Astrocyte (in vitro differentiated cells and primary cell): Measurements from ENCODE around the gene HRAS. TPM values are rescaled to one million over a fixed set of nuclear protein-coding genes. Genes with fewer than 3 reads are reported as not detected.

Experiments
- DNase-seq: peaks from one replicate; pipeline ENCODE4 v3.0.0-alpha.2; 2010; ENCODE audit warnings: low read depth
- FAIRE-seq: peaks from 2 replicates; lab custom pipeline; 2011; peaks lifted over from hg19 to GRCh38; lab: Jason Lieb, UNC
- H2AFZ ChIP-seq: 2 replicates; pipeline ENCODE4 v1.6.0; 2012; ENCODE audit warnings: low read depth, low read length, inconsistent platforms
- H3K27ac ChIP-seq: 2 replicates; pipeline ENCODE4 v1.5.1; 2011; ENCODE audit warnings: low read depth, low read length, inconsistent platforms
- H3K27me3 ChIP-seq: 2 replicates; pipeline ENCODE4 v1.6.0; 2011; ENCODE audit warnings: low read length, inconsistent platforms; ENCODE audit not compliant: insufficient read depth
- H3K36me3 ChIP-seq: 2 replicates; pipeline ENCODE4 v1.5.1; 2011; ENCODE audit warnings: low read length, inconsistent platforms; ENCODE audit not compliant: insufficient read depth
- H3K4me1 ChIP-seq: 2 replicates; pipeline ENCODE4 v1.5.1; 2011; ENCODE audit warnings: low read length, inconsistent platforms; ENCODE audit not compliant: insufficient read depth
- H3K4me2 ChIP-seq: 2 replicates; pipeline ENCODE4 v1.6.0; 2012; ENCODE audit warnings: low read length, inconsistent platforms
- H3K4me3 ChIP-seq: 2 replicates; pipeline ENCODE4 v1.5.1; 2011; ENCODE audit warnings: low read depth, mild to moderate bottlenecking, low read length, inconsistent platforms; ENCODE audit not compliant: insufficient read depth
- H3K79me2 ChIP-seq: 2 replicates; pipeline ENCODE4 v1.6.0; 2012; ENCODE audit warnings: mild to moderate bottlenecking, low read length, inconsistent platforms; ENCODE audit not compliant: insufficient read depth
- H3K9ac ChIP-seq: 2 replicates; pipeline ENCODE4 v1.6.0; 2012; ENCODE audit warnings: mild to moderate bottlenecking, low read length, inconsistent platforms
- H3K9me3 ChIP-seq: 2 replicates; pipeline ENCODE4 v1.5.1; 2012; ENCODE audit warnings: low read depth, mild to moderate bottlenecking, low read length, inconsistent platforms; ENCODE audit not compliant: insufficient read depth
- H4K20me1 ChIP-seq: 2 replicates; pipeline ENCODE4 v1.6.0; 2012; ENCODE audit warnings: low read length, inconsistent platforms; ENCODE audit not compliant: insufficient read depth
- H3K27ac Mint-ChIP-seq: one replicate; pipeline ENCODE4 v1.8.0; 2021; ENCODE audit warnings: mild to moderate bottlenecking, mixed read lengths; ENCODE audit not compliant: unreplicated experiment
- H3K27me3 Mint-ChIP-seq: one replicate; pipeline ENCODE4 v1.8.0; 2021; ENCODE audit warnings: low read depth, mixed read lengths; ENCODE audit not compliant: unreplicated experiment
- H3K36me3 Mint-ChIP-seq: one replicate; pipeline ENCODE4 v1.8.0; 2021; ENCODE audit warnings: low read depth, mixed read lengths; ENCODE audit not compliant: unreplicated experiment
- H3K4me1 Mint-ChIP-seq: one replicate; pipeline ENCODE4 v1.8.0; 2021; ENCODE audit warnings: low read depth, mixed read lengths; ENCODE audit not compliant: unreplicated experiment
- H3K4me3 Mint-ChIP-seq: one replicate; pipeline ENCODE4 v1.8.0; 2021; ENCODE audit warnings: mild to moderate bottlenecking, moderate library complexity, mixed read lengths; ENCODE audit not compliant: unreplicated experiment
- H3K9me3 Mint-ChIP-seq: one replicate; pipeline ENCODE4 v1.8.0; 2021; ENCODE audit warnings: mild to moderate bottlenecking, mixed read lengths; ENCODE audit not compliant: unreplicated experiment
- EZH2 ChIP-seq: IDR thresholded peaks from 2 replicates; pipeline ENCODE4 v1.6.1; 2012; ENCODE audit warnings: mild to moderate bottlenecking, low read length, inconsistent platforms; ENCODE audit not compliant: insufficient read depth
- total RNA-seq: library from RNA; stranded (reverse); gene quantifications from 2 replicates; pipeline ENCODE4 v1.2.1, GENCODE V29; 2021
- TF ChIP-seq, protein P1 (sequence below): IDR thresholded peaks from 2 replicates; pipeline ENCODE4 v1.5.1; 2011; ENCODE audit warnings: low read depth, mild to moderate bottlenecking, inconsistent platforms, low read length, moderate library complexity; ENCODE audit not compliant: insufficient read depth

The HRAS gene
- total RNA-seq, 1 donor from 2014 or later: 84.2 TPM

DNA sequence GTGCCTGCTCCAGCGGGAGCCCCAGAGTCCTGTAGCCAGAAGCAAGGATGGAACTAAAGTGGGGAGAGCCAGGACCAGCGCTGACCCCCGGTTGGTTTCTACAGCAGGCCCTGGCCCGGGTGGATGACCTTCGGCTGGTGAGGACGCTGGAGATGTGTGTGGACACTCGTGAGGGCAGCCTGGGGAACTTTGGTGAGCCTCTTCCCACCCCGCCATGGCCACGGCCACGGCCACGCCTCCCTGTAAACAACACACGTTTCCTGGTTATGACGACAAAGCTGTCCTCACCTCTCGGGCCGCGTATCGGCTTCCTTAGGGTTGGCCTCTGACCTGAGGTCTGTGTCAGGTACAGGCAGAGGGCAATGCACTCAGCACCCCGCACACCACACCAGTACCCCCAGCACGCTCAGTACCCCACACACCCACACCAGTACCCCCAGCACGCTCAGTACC is 6.1 kb upstream of the HRAS start:
- FAIRE-seq: no peak
- H3K36me3 Mint-ChIP-seq: peaks cover 2% of the 10 kb centered on the region
- peaks cover under 1% of the 10 kb centered on the region for H3K4me1 Mint-ChIP-seq
- no peak overlapping the region for H3K9ac ChIP-seq
- H3K4me3 Mint-ChIP-seq: no peak overlapping the region
- H3K36me3 ChIP-seq: no peaks in the 10 kb centered on the region
- H3K4me2 ChIP-seq: no peak overlapping the region
- peaks cover 12% of the 10 kb centered on the region for H3K4me1 ChIP-seq
- H3K9me3 ChIP-seq: no peaks in the 10 kb centered on the region
- DNase-seq: no peak
- H3K27ac Mint-ChIP-seq: no peak overlapping the region
- no peaks in the 10 kb centered on the region for H4K20me1 ChIP-seq
- H3K27ac ChIP-seq: no peak overlapping the region
- H3K9me3 Mint-ChIP-seq: no peaks in the 10 kb centered on the region
- H3K4me3 ChIP-seq: no peak overlapping the region
- TF ChIP-seq, protein P1, sequence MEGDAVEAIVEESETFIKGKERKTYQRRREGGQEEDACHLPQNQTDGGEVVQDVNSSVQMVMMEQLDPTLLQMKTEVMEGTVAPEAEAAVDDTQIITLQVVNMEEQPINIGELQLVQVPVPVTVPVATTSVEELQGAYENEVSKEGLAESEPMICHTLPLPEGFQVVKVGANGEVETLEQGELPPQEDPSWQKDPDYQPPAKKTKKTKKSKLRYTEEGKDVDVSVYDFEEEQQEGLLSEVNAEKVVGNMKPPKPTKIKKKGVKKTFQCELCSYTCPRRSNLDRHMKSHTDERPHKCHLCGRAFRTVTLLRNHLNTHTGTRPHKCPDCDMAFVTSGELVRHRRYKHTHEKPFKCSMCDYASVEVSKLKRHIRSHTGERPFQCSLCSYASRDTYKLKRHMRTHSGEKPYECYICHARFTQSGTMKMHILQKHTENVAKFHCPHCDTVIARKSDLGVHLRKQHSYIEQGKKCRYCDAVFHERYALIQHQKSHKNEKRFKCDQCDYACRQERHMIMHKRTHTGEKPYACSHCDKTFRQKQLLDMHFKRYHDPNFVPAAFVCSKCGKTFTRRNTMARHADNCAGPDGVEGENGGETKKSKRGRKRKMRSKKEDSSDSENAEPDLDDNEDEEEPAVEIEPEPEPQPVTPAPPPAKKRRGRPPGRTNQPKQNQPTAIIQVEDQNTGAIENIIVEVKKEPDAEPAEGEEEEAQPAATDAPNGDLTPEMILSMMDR: no peak
- no peak for TF ChIP-seq EZH2
- H3K27me3 ChIP-seq: no peaks in the 10 kb centered on the region
- no peak overlapping the region for H2AFZ ChIP-seq
- peaks cover 6% of the 10 kb centered on the region for H3K27me3 Mint-ChIP-seq
- no peaks in the 10 kb centered on the region for H3K79me2 ChIP-seq

- H3K27me3 ChIP-seq: no peaks in the 10 kb centered on the region
- TF ChIP-seq, protein P1: no peak
- TF ChIP-seq EZH2: no peak
- Mint-ChIP-seq H3K4me3 (no peak overlapping the region), H3K27ac (no peak overlapping the region), H3K9me3 (no peaks in the 10 kb centered on the region), H3K27me3 (peaks cover 6% of the 10 kb centered on the region), H3K36me3 (peaks cover 2% of the 10 kb centered on the region), H3K4me1 (peaks cover 4% of the 10 kb centered on the region)
- no peak overlapping the region for H3K4me3 ChIP-seq
- H2AFZ ChIP-seq: no peak overlapping the region
- no peaks in the 10 kb centered on the region for H3K79me2 ChIP-seq
- H3K4me1 ChIP-seq: peaks cover 15% of the 10 kb centered on the region
- H3K9ac ChIP-seq: no peak overlapping the region
- H3K9me3 ChIP-seq: no peaks in the 10 kb centered on the region
- no peak overlapping the region for H3K27ac ChIP-seq
- H3K36me3 ChIP-seq: no peaks in the 10 kb centered on the region
- no peak overlapping the region for H3K4me2 ChIP-seq
- no peaks in the 10 kb centered on the region for H4K20me1 ChIP-seq
- DNase-seq (no peak), FAIRE-seq (no peak)
These were observed 5.4 kb upstream of the HRAS start for GRCh38 chr11:540583-541432.
